ENCODE measurements around the gene DNAI2. TPM values are rescaled to one million over a fixed set of nuclear protein-coding genes. Genes with fewer than 3 reads are reported as not detected.

The DNAI2 gene
- total and polyA plus RNA-seq, 9 of the 15 experiments (the other 6 are each of a cell fraction or from before 2014, with no cell fraction given): not detected

GRCh38 chr17:74357466-74357809 is 83.4 kb downstream of the DNAI2 start:
- H3K36me3 ChIP-seq (ENCODE audit: control insufficient read depth, insufficient read depth, low read length): no peaks in the 10 kb centered on the region
- peaks cover 14% of the 10 kb centered on the region; the same call in 1 of the 2 replicates for H4K20me1 ChIP-seq (replicated peaks; ENCODE audit: control insufficient read depth, insufficient read depth, low read length)
- ATAC-seq (no peak), FAIRE-seq (no peak), DNase-seq (ENCODE audit: extremely low read depth in 1 of 4, low spot score in 3 of 4) (no peak)
- intact Hi-C loops (cut with micrococcal nuclease) (no loop called here), in situ Hi-C loops (cut with MboI) (no loop called here)
- TF ChIP-seq RFX7 (CRISPR knock-in tag; IDR thresholded peaks at IDR 0.05) (no peak), RCOR1 (IDR thresholded peaks at IDR 0.05; ENCODE audit: borderline replicate concordance in 1 of 2, low read depth in 2 of 2, low read length in 2 of 2) (no peak), U2AF2 (optimal IDR thresholded peaks at IDR 0.05; ENCODE audit: low read depth, low read length) (no peak), ZNF79 (CRISPR knock-in tag; IDR thresholded peaks at IDR 0.05; ENCODE audit: low read depth) (no peak), ZKSCAN1 (IDR thresholded peaks at IDR 0.05; ENCODE audit: low read depth, low read length) (no peak), NFIC (IDR thresholded peaks at IDR 0.05) (no peak), KLF6 (CRISPR knock-in tag; IDR thresholded peaks at IDR 0.05; ENCODE audit: borderline replicate concordance) (no peak), CBX2 (IDR thresholded peaks at IDR 0.05; ENCODE audit: insufficient read depth, low read length, poor library complexity, severe bottlenecking) (no peak), ZNF780A (CRISPR knock-in tag; IDR thresholded peaks at IDR 0.05) (no peak), ARNT (IDR thresholded peaks at IDR 0.05) (no peak), PTTG1 (tag; IDR thresholded peaks at IDR 0.05; ENCODE audit: low read depth) (no peak)
- H3K9me3 ChIP-seq (replicated peaks; ENCODE audit: control insufficient read depth, insufficient read depth, low read depth, low read length): no peaks in the 10 kb centered on the region
- no peak overlapping the region for H3K27ac ChIP-seq (ENCODE audit: extremely low read depth, low read depth, low read length)
- CTCF ChIA-PET (ENCODE audit: low intra/inter-chr PET ratio): no interaction called here
- no peak overlapping the region for H2AFZ ChIP-seq (ENCODE audit: low read depth, low read length)
- no peaks in the 10 kb centered on the region for H3K9me1 ChIP-seq (ENCODE audit: control insufficient read depth, insufficient read depth, low read length)
- H3K4me2 ChIP-seq (ENCODE audit: insufficient read depth, low read length): no peak overlapping the region
- peaks cover 0 to 43% of the 10 kb centered on the region in 2 experiments; a peak in 2 of 5 replicates for H3K4me1 ChIP-seq (replicated peaks in 1 of 2; ENCODE audit: control insufficient read depth in 2 of 2, insufficient read depth in 2 of 2, low read length in 2 of 2)
- no peaks in the 10 kb centered on the region for H3K79me2 ChIP-seq (ENCODE audit: control insufficient read depth, insufficient read depth, low read length)
- no peak overlapping the region for H3K4me3 ChIP-seq
- POLR2A ChIA-PET: no interaction called here
- BruUV-seq (replicated peaks): no TSS peak
- WGBS (ENCODE audit: insufficient coverage, low coverage, missing lambda C conversion rate): 68% methylated on average over 16 of the region's 32 CpGs
- H3K9ac ChIP-seq (ENCODE audit: insufficient read depth in 1 of 2, low read depth in 2 of 2, low read length in 2 of 2): no peak overlapping the region
- peaks cover 13 to 74% of the 10 kb centered on the region in 2 experiments; a peak in 3 of 5 replicates for H3K27me3 ChIP-seq (ENCODE audit: control insufficient read depth in 2 of 2, insufficient read depth in 2 of 2, low read length in 2 of 2)

All from K562 (cell line).